Hypothalamus (tissue), 51 donors: ENCODE measurements around the gene ZNF283.
"Not testable (repeated sequence)": the region's sequence is repeated elsewhere in the genome, so short reads cannot be mapped to it uniquely, and the experiment has no call there.

Source experiments
- DNase-seq, 51 donors: peaks; one replicate each; lab custom pipeline; 2025; lab: John Stamatoyannopoulos, UW

Gene ZNF283

GRCh38 chr19:43842007-43842406 is 14.9 kb downstream of the ZNF283 start:
- DNase-seq: no peak

- no peak for DNase-seq
Measured at GRCh38 chr19:43847246-43847645, 20.1 kb downstream of the ZNF283 start.

- no peak for DNase-seq
Measured at GRCh38 chr19:43847884-43848283, 20.8 kb downstream of the ZNF283 start.

GRCh38 chr19:43848821-43849220 is 21.7 kb downstream of the ZNF283 start:
- DNase-seq: no peak

- no peak for DNase-seq
Measured at GRCh38 chr19:43858174-43858573, 31.1 kb downstream of the ZNF283 start.

GRCh38 chr19:43866923-43867322 is 39.8 kb downstream of the ZNF283 start:
- DNase-seq: not testable (repeated sequence)

- no peak for DNase-seq
Measured at GRCh38 chr19:43872547-43873336, 45.6 kb downstream of the ZNF283 start.

GRCh38 chr19:43880483-43880882 is 53.4 kb downstream of the ZNF283 start:
- DNase-seq: no peak

GRCh38 chr19:43883864-43884263 is 56.7 kb downstream of the ZNF283 start, which contains the start of gene ZNF404:
Gene ZNF404, minus strand, starts transcription at chr19:43883964.
- DNase-seq: no peak

- DNase-seq: no peak
Measured at GRCh38 chr19:43895727-43896308, 68.7 kb downstream of the ZNF283 start.
